Stimulated activated CD8-positive, alpha-beta memory T cell treated with anti-CD3 and anti-CD28 coated beads, Interleukin-7, amount 100 ng/mL, for 48 hours (primary cell): ENCODE results near the gene RAG2.

Experiments used
- DNase-seq, 2 donors: peaks; one replicate each; pipeline ENCODE4 v3.0.0-alpha.2; 2020; ENCODE audit warnings: low read depth in 1 of 2; ENCODE audit errors: extremely low read depth in 1 of 2

The RAG2 gene

DNA sequence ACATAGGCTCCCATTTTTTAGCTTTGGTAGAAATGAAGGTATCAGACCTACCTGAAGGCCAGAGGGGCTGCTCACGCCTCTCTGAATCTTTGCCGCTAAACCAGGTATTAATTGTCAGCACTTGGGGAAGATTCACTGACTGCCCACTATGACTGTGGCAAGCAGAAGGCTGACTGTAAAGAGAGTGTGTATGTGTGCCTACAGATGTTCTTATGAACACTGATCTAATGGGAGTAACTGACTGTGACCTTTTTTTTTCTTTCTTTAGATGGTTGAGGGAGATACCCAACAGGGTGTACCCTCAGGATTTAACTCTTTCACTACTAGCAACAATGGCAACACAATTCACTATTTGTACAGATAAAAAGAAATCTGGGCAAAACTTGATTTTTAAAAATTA is at the start of gene RAG2:
TSS of gene RAG2 (minus strand) at position 186 of the 400 bp plus-strand sequence. CDS start 4,068 bp downstream, outside the sequence.
- DNase-seq = no peak

DNA sequence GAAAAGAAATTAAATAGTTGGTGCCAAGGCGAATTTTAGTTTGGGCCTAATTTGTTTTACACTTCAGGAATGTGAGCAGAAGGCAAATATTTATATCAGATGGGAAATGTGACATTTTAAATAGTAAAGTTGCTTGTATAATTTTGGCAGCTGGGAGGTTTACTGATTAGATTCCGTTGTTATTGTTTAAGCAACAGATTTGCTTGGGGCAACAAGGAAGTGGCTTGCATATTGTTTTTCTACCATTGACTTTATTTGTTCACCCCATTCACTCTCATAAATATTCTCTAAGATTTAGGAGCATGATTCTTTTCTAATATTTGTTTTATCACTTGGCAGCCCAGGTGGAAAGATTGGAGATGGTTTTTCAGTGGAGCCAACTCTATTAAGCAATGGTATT is 40.5 kb upstream of the RAG2 start:
- no peak for DNase-seq

DNA sequence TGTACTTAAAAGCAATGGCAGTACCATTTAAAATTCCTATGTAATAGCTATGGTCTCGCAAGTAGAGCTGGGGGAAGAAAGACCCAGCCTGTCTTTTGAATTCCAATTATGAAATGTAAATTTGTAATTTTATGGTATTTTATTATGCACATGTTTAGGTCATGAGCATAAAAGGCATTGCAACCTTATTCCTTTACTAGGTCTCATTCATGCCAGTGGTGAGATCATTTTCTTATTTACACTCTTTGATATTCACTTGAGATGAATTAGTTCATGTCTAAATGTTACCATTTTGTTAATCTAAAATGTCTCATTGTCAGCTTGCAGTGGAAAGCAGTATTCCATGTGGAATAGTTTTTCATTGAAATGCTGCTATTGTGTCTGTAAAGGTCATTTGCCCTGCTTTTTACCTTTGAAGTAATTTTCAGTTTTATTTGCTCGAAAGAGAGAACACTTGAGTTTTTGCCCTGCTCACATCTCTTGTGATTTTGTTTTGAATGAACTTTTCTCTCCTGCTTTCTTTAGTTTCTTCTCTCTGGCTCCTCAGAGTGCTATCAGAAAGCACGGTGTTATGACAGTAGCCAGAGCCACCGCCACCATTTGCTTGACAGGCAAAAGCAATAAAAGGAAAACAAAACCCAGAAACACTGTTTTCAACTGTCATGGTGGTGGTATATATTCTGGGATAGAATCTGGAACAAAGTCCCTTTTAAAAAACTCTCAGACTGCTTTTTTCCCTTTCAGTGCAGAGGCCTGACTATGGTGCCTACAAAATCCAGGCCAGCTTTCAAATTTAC is 37.2 kb upstream of the RAG2 start:
- no peak for DNase-seq

DNA sequence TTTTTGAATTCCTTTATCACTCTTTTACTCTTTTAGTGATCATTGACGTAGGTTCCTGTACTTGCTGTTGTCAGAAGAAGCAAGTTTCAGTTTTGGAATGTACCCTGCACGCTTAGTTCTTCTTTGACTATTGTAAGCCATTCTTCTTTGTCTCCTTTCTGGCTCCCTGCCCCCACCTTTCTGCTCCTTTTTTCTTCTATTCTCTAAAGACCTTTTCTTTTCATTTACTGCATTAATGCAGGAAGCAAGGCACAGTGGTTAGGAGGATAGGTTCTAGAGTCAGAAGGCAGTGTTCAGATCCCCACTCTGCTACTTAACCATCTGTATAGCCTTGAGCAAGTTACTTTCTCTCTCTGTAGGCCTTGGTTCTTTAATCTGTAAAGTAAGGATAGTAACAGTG is 33.7 kb upstream of the RAG2 start:
- DNase-seq = no peak

DNA sequence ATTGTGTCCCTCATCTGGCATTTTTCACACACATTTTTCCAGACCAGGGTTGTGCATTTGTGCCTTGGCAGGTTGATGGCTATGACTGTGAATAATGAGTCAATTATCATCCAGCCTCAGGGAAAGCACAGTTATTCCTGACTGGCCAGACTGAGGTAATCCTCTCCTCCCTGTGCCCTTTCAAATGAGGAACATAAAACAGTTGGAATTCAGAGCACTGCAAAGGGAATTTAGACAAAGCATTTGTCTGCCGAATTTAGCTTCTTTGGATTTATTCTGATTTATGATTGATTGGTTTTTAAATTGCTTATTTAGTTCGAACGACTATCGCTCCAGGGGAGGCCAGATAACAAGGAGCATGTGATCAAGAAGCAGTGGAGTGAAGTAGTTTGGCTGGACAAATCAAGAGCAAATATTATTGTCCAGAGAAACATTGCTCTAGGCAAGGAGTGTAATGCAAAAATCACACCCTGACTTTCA is 30.8 kb upstream of the RAG2 start:
- no peak for DNase-seq

DNA sequence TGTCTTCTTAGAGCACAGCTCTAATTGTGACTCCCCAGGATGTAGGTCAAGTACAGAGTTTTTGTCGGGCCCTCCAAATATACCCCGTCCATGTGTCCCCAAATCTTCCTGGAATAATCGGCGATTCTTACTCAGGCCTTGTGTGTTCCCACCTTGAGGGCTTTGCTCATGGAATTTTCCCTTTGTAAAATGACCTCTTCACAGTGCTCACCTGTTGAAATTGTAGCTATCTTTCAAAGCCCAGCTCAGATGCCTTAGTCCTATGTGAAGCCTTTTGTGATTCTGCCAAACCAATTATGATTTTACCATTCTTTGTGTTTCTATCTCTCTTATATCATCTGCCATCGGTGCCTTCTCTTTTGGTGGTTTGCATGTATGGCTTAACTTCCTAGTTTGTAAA is 30.1 kb upstream of the RAG2 start:
- DNase-seq = no peak

DNA sequence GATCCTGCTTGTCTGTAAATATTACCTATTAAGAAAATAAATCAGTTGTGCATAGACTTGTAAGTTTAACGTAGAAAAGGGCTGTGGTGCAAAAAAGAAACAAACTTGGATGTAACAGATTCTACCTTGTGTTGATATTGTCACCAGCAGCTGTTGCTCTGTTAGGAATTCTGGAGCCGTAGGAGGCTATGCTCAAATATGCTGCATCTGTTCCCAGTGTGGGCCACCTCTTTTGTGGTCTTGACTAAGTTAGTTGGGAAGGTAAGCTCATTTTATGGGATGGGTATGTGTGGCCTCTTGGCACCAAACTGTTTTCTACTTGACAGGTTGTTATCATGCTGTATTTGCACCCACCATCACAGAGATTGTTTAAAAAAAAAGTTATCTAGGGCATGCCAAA is 29.4 kb upstream of the RAG2 start:
- DNase-seq = no peak

DNA sequence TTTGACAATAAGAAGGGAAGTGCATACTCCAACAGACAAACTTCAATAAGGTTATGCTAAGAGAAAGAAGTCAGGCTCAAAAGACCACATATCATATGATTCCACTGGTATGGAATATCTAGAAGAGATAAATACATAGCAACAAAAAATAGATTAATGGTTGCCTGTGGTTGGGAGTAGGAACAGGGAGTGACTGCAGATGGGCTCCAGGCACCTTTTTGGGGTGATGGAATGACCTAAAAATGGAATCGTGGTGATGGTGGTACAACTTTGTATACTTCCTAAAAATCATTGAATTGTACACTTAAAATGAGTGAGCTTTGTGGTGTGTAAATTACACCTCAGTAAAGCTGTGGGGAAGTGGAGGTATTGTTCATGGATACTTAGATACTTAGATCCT is 29.0 kb upstream of the RAG2 start:
- DNase-seq = no peak

DNA sequence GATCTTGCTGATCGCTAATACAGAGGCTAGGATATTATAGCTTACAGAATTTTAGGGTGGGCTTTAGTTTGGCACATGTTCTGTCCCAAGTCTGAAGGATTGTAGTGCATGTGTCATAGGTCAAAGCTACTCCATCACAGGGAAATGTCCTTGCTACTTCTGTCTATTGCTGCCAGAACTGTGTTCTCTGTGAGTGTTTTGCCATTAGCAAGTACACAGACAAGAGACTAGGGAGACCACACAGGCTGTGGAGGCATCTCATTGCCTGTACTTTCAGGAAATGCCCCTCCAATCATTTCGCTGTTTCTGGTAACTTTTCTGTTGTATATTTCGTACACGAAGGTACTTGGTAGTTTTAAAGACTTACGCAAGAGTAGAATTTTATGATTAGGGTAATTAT is 25.5 kb upstream of the RAG2 start:
- DNase-seq = no peak

DNA sequence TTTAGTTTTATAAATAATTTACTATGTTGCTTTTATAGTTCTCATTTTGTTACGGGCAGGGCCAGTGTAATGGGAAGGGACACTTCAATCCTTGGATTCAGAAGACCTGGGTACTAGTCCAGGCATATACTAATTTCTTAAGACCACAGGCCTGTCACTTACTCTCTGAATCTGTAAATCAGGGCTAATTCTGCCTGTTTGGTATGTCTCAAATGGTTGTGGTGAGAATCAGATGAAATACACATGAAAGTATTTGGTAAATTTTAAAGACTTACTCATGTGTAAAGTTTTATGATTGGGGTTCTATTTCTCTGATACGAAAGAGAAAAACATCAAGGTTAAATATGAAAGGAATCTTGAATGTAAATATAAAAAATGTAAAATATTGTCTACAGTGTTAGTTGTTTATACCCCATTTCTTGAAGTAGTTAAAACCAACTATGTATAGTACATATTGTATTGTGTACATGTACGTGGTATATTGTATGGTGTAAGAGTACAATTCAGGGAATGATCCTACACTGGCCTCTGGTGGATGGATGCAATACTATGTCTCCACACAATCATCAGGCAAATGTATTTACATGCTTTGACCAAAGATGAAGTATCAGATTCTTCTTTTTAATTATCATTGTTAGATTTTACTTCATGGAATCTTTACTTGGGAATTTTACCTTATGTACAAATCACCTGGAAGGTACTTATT is 24.5 kb upstream of the RAG2 start:
- DNase-seq = no peak

DNA sequence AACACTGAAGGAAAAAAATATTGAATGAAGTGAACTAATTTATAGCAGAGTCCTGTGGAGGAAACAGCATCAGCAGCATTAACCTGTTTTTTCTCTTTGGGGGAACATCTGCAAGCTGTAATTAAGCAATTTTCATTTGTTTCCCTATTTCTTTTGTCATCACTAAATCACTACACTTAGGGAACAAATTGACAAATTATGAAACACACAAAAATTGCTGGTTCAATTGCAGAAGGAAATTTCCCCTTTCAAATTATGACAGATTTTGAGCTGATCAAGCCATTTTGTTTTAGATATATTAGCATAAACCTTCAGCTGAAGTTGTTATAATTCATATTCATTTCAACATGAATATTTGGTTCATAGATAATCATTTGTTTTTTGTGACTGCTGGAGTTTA is 22.2 kb upstream of the RAG2 start:
- DNase-seq = no peak

DNA sequence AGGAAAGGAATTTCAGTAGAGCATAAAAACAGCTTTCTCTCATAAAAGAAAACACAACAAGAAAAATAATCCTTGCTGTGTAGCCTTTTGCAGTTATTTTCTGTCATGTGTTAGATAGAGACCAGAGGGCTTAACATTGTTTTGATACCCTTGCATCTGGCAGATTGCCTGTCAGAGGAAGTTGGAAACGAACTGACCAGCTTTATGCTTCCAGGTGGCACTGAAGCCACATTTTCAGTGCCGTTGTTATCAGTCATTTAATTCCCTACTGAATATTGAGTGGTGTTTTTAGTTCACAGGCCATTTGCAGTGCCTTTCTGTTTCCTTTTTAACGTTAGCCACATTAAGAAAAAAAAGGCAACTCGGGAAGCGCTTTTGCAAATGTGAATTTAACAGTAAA is 21.5 kb upstream of the RAG2 start:
- DNase-seq = no peak

DNA sequence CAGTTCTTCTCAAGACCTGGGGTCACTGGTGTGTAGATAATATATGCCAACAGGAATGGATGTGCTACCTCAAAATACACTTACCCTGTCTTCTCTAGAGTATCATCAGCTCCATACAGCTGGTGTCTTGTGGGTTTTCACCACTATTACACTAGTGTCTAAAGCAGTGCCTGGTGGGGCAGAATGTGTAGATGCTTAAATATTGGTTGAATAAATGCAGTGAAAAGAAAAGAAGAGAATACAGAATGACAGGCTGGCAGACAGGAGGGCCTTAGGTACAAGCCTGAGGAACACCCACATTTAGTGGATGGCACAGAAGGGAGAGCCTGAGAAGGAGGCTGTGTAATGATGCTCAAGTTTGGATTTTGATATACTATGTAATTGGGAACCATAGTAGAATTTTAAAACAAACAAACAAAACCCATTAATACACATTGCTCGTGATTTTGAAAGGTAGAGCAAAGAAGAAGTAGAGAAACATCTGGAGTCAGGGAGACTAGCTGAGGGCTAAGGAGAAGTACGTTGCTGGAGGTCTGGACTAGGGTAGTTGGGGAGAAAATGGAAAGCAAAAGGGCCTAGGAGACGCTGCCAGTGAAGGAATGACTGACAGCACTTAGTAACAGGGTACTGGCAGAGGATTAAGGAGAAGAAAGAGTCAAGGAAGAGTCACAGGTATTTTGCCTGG is 20.5 kb upstream of the RAG2 start:
- DNase-seq = no peak

DNA sequence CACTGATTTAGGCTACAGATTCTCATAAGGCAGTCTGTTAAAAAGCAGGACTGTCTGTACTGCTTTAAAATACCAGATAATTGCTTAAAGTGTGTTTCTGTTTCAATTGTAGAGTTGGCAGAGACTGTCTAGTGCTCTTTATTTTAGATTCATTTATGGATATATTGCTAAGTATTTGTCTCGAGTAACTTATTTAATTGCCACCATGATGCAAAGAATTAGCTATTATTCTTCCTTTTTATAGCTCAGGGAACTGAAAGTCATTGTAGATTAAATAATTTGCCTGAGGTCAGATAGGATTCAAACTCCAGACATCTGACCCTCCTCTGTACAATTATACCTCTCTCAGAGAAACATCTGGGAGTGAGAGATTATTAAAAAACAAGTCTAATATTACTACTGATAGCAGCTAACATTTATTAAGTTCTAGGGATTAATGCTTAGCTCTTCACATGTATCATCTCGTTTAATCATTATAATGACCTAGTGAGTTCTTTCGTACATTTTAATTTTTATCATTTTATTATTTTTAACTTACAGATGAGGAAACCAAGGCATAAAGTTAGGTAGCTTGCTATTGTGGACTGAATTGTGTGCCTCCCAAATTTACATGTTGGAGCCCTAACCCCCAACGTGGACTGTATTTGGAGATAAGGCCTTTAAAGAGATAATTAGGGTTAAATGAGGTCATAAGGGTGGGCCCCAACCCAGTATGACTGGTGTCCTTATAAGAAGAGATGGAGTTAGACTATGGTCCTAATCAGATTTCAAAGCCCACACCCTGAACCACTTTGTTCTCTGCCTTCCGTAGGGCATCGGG is 19.7 kb upstream of the RAG2 start:
- no peak for DNase-seq

DNA sequence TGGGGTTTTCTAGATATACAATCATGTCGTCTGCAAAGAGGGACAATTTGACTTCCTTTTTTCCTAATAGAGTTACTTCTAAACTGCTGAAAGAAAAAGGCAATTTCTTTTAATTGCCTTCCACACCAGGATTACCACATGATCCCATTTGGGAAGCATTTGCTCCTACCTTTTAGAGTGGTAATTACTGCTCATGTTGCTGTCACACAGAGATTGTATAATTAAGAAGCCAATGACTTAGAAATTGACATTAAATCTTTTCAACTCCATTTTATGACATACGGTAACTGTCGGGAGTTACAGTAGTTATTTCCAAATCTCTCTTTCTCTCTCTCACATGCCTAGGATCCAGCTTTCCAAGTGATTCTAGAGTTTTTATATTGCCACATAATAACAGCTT is 17.8 kb upstream of the RAG2 start:
- DNase-seq = no peak

DNA sequence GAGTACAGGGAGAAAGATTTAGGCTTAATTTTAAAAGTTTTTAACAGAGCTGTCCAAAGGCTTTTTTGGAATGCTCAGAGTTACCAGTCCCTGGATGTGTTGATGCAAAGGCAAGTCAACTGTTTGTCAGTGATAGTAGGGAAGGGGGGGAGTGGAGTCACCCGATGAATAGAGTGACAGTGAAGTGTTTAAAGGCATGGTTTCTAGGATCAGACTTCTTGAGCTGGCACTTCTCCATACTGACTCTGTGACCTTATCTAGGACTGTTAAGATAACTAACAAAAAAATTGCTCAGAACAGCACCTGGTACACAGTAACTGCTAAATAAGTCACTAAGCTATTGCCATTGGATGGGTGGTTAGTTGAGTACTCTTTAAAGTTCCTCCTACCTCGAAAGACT is 11.3 kb upstream of the RAG2 start:
- DNase-seq = no peak

DNA sequence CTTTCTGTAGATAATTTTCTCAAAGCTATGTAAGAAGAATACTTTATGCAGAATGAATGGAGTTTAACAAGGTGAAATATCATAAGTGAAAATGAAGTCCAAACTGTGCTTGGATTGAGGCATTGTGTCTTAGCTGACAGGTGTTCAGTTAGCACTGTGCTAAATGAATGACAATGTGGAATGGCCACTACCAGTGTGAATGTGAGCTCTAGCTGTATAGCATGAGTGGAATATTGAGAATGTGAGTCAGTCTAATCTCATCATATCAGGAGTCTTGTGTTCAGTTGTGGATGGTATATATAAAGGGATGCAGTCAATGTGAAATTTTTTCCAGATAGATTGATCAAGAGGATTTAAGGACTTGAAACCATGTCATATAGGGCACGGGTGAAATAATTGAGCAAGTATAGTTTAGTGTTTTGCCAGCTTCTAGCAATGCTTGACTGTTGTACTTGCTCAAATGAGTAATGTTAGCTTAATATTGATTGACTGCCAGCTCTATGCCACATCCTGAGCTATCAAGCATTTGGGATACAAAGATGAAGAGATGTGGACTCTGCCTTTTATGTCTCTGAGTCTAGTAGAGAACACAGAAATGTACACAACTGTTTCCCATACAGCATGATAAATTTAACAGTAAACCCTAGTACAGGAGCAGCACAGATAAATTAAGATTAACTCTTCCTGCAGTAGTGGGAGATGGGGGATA is 10.6 kb upstream of the RAG2 start:
- DNase-seq = no peak

DNA sequence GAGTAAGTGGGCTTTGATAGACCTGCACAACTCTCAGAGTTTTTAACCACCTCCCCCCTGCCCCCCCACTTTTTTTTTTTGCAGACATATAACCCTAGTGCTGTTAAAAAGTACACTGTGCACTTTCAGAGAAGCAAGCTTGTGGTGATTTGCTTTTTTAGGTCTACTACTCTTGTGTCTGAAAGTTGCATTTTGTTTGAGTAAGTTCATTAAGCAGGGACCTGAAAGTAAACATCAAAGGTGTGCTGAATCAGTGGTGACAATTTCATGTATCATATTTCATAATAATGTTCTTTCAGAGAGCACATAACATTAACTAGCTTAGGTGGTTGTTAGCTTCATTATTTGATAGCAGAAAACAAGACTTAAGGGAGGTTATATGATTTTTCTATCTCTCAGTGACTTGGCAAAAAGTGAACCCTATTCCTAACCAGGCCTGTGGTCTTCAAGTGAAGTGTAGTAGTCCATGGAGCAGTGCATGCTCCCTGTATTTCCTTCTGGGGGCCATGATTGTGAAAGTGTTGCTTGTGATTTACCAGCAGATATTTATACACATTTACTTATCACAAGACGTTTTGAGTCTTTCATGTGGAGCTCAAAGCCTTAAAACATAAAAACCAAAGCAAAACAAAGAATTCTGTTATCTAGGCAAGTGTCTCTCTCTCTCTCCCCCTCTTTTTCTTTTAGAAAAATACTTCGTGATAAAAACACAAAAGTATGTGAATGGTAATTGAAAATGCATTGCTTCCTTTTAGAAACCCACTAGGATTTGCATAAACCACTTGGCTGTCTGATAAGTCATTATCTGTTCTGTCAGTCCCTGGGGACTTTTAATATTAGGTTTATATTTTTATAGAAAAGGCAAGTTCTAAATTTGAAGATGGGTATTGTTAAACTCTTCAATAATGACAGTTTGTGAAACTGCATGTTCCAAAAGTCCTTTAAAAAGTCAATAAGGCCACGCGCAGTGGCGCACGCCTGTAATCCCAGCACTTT is 7.5 kb upstream of the RAG2 start:
- no peak for DNase-seq

DNA sequence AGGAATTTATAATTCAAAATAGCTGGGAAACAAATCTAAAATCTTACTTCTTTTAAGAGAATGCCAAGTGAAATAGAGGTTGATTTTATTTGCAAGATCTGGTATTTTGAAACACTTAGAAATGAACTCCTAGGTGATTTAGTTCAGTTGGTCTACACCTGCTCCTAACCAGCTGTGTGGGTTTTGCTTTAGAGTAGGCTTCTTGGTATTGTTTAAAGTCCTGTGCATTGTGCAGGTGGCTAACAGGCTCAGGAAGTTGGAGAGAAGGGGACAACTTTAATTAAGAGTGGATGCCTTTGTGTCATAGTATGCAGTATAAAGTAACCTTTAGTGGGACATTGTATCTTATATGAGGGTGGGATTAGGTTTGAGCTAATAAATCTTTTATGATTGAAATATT is 4.1 kb upstream of the RAG2 start:
- no peak for DNase-seq
